Keratinocyte (primary cell): ENCODE data around the gene LHFPL4.

Experiments
- CTCF ChIP-seq, 3 experiments: IDR thresholded peaks in 1 of 3; conservative IDR thresholded peaks in 1 of 3; optimal IDR thresholded peaks in 1 of 3; 2 replicates in 2 of 3; 3 replicates in 1 of 3; pipeline versions ENCODE3 to v1.5.1; 2011; ENCODE audit warnings: low read length in 3 of 3, mild to moderate bottlenecking in 3 of 3, moderate library complexity in 2 of 3, control low read depth in 1 of 3, inconsistent platforms in 1 of 3; ENCODE audit not compliant: insufficient read depth in 2 of 3; ENCODE audit errors: extremely low read depth in 1 of 3
- EZH2 ChIP-seq: IDR thresholded peaks from one replicate; pipeline ENCODE4 v1.6.1; 2012; ENCODE audit warnings: inconsistent platforms, mild to moderate bottlenecking, low read length, moderate library complexity

GRCh38 chr3:9467451-9467850, 86.2 kb downstream of the LHFPL4 start:
- TF ChIP-seq CTCF (optimal IDR thresholded peaks at IDR 0.05 in 1 of 3, IDR thresholded peaks at IDR 0.05 in 1 of 3, conservative IDR thresholded peaks at IDR 0.05 in 1 of 3; ENCODE audit: extremely low read depth in 1 of 3, insufficient read depth in 2 of 3, low read length in 3 of 3) (no peak), EZH2 (no peak)
